Ascending aorta (tissue), 2 donors: ENCODE data around the gene SUSD3. TPM values are rescaled to one million over a fixed set of nuclear protein-coding genes. Genes with fewer than 3 reads are reported as not detected.

Experiments used
- DNase-seq, 2 donors: peaks; one replicate each; pipeline ENCODE4 v3.0.0-alpha.2; 2019; ENCODE audit warnings: low spot score in 2 of 2
- H3K27ac ChIP-seq, 2 donors: fragments of 200-600 bp; sonication (generic); one replicate each; pipeline ENCODE4 v1.5.1; 2016 to 2017; ENCODE audit warnings: mild to moderate bottlenecking in 1 of 2
- H3K27me3 ChIP-seq: fragments of 200-600 bp; sonication (generic); one replicate; pipeline ENCODE4 v1.5.1; 2017
- H3K36me3 ChIP-seq, 2 donors: fragments of 200-600 bp; sonication (generic); one replicate each; pipeline ENCODE4 v1.5.1; 2016
- H3K4me1 ChIP-seq, 2 donors: fragments of 200-600 bp; sonication (generic); one replicate each; pipeline ENCODE4 v1.5.1; 2016 to 2017; ENCODE audit warnings: mild to moderate bottlenecking in 1 of 2
- H3K4me3 ChIP-seq, 2 donors: fragments of 200-600 bp; sonication (generic); one replicate each; pipeline ENCODE4 v1.5.1; 2016 to 2017; ENCODE audit warnings: mild to moderate bottlenecking in 1 of 2
- H3K9me3 ChIP-seq, 2 donors: fragments of 200-600 bp; sonication (generic); one replicate each; pipeline ENCODE4 v1.5.1; 2016
- CTCF ChIP-seq, 3 experiments: fragments of 200-600 bp in 2 of 3; fragments of 450-650 bp in 1 of 3; sonication (generic) in 2 of 3; IDR thresholded peaks; one replicate each; pipeline ENCODE4 v1.5.1; 2016 to 2019; ENCODE audit warnings: antibody characterized with exemption in 3 of 3, mild to moderate bottlenecking in 1 of 3, moderate library complexity in 1 of 3
- intact Hi-C: fragments of 100-400 bp; cut with DNase I; formaldehyde crosslinking; loops from one replicate; pipeline ENCODE4 v1.15.1; 2023
- total RNA-seq: library from RNA; depleted of rRNA; stranded (reverse); fragments of >200 nt; gene quantifications from one replicate; pipeline ENCODE4 v1.1.0, GENCODE V29; 2016

The SUSD3 gene
- total RNA-seq, 1 donor from 2014 or later, result not detected

GRCh38 chr9:93039976-93040375, 18.5 kb upstream of the SUSD3 start:
- DNase-seq, result no peak
- H3K4me1 ChIP-seq, result no peaks in the 10 kb centered on the region
- no peak overlapping the region for H3K4me3 ChIP-seq
- no peaks in the 10 kb centered on the region for H3K36me3 ChIP-seq
- intact Hi-C loops, result no loop called here
- no peaks in the 10 kb centered on the region for H3K9me3 ChIP-seq
- no peak for TF ChIP-seq CTCF (IDR thresholded peaks at IDR 0.05)
- no peak overlapping the region for H3K27ac ChIP-seq
- no peaks in the 10 kb centered on the region for H3K27me3 ChIP-seq

- intact Hi-C loops, result no loop called here
- TF ChIP-seq CTCF (IDR thresholded peaks at IDR 0.05), result no peak
- H3K9me3 ChIP-seq, result no peaks in the 10 kb centered on the region
- no peak overlapping the region for H3K4me3 ChIP-seq
- H3K27me3 ChIP-seq, result no peaks in the 10 kb centered on the region
- no peaks in the 10 kb centered on the region for H3K4me1 ChIP-seq
- no peak for DNase-seq
- H3K36me3 ChIP-seq, result no peaks in the 10 kb centered on the region
- H3K27ac ChIP-seq, result no peak overlapping the region
These were observed 18.1 kb upstream of the SUSD3 start for GRCh38 chr9:93040409-93040808.

GRCh38 chr9:93041108-93041802, 17.2 kb upstream of the SUSD3 start:
- Histone ChIP-seq H3K27me3 (no peaks in the 10 kb centered on the region), H3K4me1 (no peaks in the 10 kb centered on the region), H3K36me3 (no peaks in the 10 kb centered on the region), H3K4me3 (no peak overlapping the region), H3K27ac (no peak overlapping the region), H3K9me3 (no peaks in the 10 kb centered on the region)
- no peak for DNase-seq
- intact Hi-C loops, result no loop called here
- no peak for TF ChIP-seq CTCF (IDR thresholded peaks at IDR 0.05)

- DNase-seq, result no peak
- intact Hi-C loops, result no loop called here
These were observed 15.4 kb upstream of the SUSD3 start for GRCh38 chr9:93043122-93043521.

GRCh38 chr9:93045521-93045920, 13.0 kb upstream of the SUSD3 start:
- intact Hi-C loops, result no loop called here
- H3K9me3 ChIP-seq, result no peaks in the 10 kb centered on the region
- H3K36me3 ChIP-seq, result no peaks in the 10 kb centered on the region
- H3K4me3 ChIP-seq, result no peak overlapping the region
- H3K4me1 ChIP-seq, result peaks cover 0 to 8% of the 10 kb centered on the region in 2 donors
- no peak for DNase-seq
- TF ChIP-seq CTCF (IDR thresholded peaks at IDR 0.05), result no peak
- H3K27me3 ChIP-seq, result no peaks in the 10 kb centered on the region
- no peak overlapping the region for H3K27ac ChIP-seq

More at GRCh38 chr9:93043122-93043521, 15.4 kb upstream of the SUSD3 start:
- no peak overlapping the region for H3K4me3 ChIP-seq
- H3K4me1 ChIP-seq, result no peaks in the 10 kb centered on the region
- TF ChIP-seq CTCF (IDR thresholded peaks at IDR 0.05), result no peak
- H3K9me3 ChIP-seq, result no peaks in the 10 kb centered on the region
- no peaks in the 10 kb centered on the region for H3K27me3 ChIP-seq
- no peak overlapping the region for H3K27ac ChIP-seq
- no peaks in the 10 kb centered on the region for H3K36me3 ChIP-seq
